T-helper 2 cell treated with Interferon-gamma antibody and Interleukin-4, amounts not matched to agents 5 μg/mL and 100 μg/mL, for 36 hours (primary cell): ENCODE data around the gene NAA80.
A peak's percentile ranks its signal among the peaks of the same experiment; 100 is the strongest.

Experiments used
- DNase-seq: peaks from one replicate; pipeline ENCODE4 v3.0.0; 2021; ENCODE audit warnings: low spot score
- H3K27ac Mint-ChIP-seq: one replicate; pipeline ENCODE4 v1.8.0; 2021; ENCODE audit warnings: mild to moderate bottlenecking, mixed read lengths
- H3K27me3 Mint-ChIP-seq: one replicate; pipeline ENCODE4 v1.8.0; 2021; ENCODE audit warnings: low read depth, mixed read lengths
- H3K36me3 Mint-ChIP-seq: one replicate; pipeline ENCODE4 v1.8.0; 2021; ENCODE audit warnings: low read depth, mixed read lengths
- H3K4me1 Mint-ChIP-seq: one replicate; pipeline ENCODE4 v1.8.0; 2021; ENCODE audit warnings: low read depth, mixed read lengths
- H3K4me3 Mint-ChIP-seq: one replicate; pipeline ENCODE4 v1.8.0; 2022; ENCODE audit warnings: mild to moderate bottlenecking, moderate library complexity, mixed read lengths
- H3K9me3 Mint-ChIP-seq: one replicate; pipeline ENCODE4 v1.8.0; 2021; ENCODE audit warnings: mixed read lengths

The NAA80 gene

GRCh38 chr3:50298836-50299637 is at the start of gene NAA80, which contains the start of gene HYAL3:
Gene NAA80 (minus strand): TSS chr3:50299405. CDS start chr3:50297463, 1,942 bp downstream.
Gene HYAL3 (minus strand): TSS chr3:50299405. CDS start chr3:50295602, 3,803 bp downstream.
- Mint-ChIP-seq H3K27me3 (no peaks in the 10 kb centered on the region), H3K4me3 (peak within 1 kb of the TSS; percentile 98), H3K9me3 (no peaks in the 10 kb centered on the region), H3K27ac (peak within 1 kb of the TSS; percentile 99), H3K36me3 (peaks cover 2% of the 10 kb centered on the region), H3K4me1 (peaks cover 22% of the 10 kb centered on the region)
- DNase-seq = peak; percentile 98

GRCh38 chr3:50347187-50347813 is 48.1 kb upstream of the NAA80 start:
- Mint-ChIP-seq H3K27ac (peak overlapping the region; percentile 78), H3K27me3 (no peaks in the 10 kb centered on the region), H3K4me1 (peaks cover 50% of the 10 kb centered on the region), H3K4me3 (peak overlapping the region; percentile 24), H3K9me3 (no peaks in the 10 kb centered on the region), H3K36me3 (peaks cover 34% of the 10 kb centered on the region)
- peak; percentile 56 for DNase-seq

GRCh38 chr3:50345586-50346234 is 46.5 kb upstream of the NAA80 start, which contains the start of gene ZMYND10:
Gene ZMYND10 (minus strand): TSS chr3:50345732. CDS start chr3:50345579, 153 bp downstream.
- Mint-ChIP-seq H3K4me3 (peak within 1 kb of the TSS; percentile 90), H3K27ac (peak within 1 kb of the TSS; percentile 87), H3K4me1 (peaks cover 56% of the 10 kb centered on the region), H3K9me3 (no peaks in the 10 kb centered on the region), H3K27me3 (no peaks in the 10 kb centered on the region), H3K36me3 (peaks cover 26% of the 10 kb centered on the region)
- peak; percentile 83 for DNase-seq

- H3K4me3 Mint-ChIP-seq = peak overlapping the region; percentile 10
- H3K27ac Mint-ChIP-seq = no peak overlapping the region
- H3K36me3 Mint-ChIP-seq = peaks cover 23% of the 10 kb centered on the region
- no peaks in the 10 kb centered on the region for H3K9me3 Mint-ChIP-seq
- peaks cover 50% of the 10 kb centered on the region for H3K4me1 Mint-ChIP-seq
- DNase-seq = no peak
- H3K27me3 Mint-ChIP-seq = no peaks in the 10 kb centered on the region
These were observed 45.8 kb upstream of the NAA80 start for GRCh38 chr3:50345008-50345407.

GRCh38 chr3:50342813-50343633 is 43.8 kb upstream of the NAA80 start:
- no peak for DNase-seq

GRCh38 chr3:50341996-50342650 is 42.9 kb upstream of the NAA80 start:
- Mint-ChIP-seq H3K27ac (peak overlapping the region; percentile 94), H3K27me3 (no peaks in the 10 kb centered on the region), H3K4me3 (peak overlapping the region; percentile 86), H3K4me1 (peaks cover 40% of the 10 kb centered on the region), H3K9me3 (no peaks in the 10 kb centered on the region), H3K36me3 (peaks cover 29% of the 10 kb centered on the region)
- DNase-seq = no peak

More at GRCh38 chr3:50342813-50343633, 43.8 kb upstream of the NAA80 start:
- Mint-ChIP-seq H3K4me3 (no peak overlapping the region), H3K9me3 (no peaks in the 10 kb centered on the region), H3K27me3 (no peaks in the 10 kb centered on the region), H3K27ac (peak overlapping the region; percentile 68), H3K36me3 (peaks cover 29% of the 10 kb centered on the region), H3K4me1 (peaks cover 45% of the 10 kb centered on the region)

- DNase-seq = no peak
- Mint-ChIP-seq H3K27me3 (no peaks in the 10 kb centered on the region), H3K36me3 (peaks cover 32% of the 10 kb centered on the region), H3K27ac (peak overlapping the region; percentile 94), H3K4me1 (peaks cover 41% of the 10 kb centered on the region), H3K4me3 (peak overlapping the region; percentile 86), H3K9me3 (no peaks in the 10 kb centered on the region)
These were observed 42.3 kb upstream of the NAA80 start for GRCh38 chr3:50341537-50341936.

- peaks cover 42% of the 10 kb centered on the region for H3K4me1 Mint-ChIP-seq
- H3K9me3 Mint-ChIP-seq = no peaks in the 10 kb centered on the region
- H3K36me3 Mint-ChIP-seq = peaks cover 41% of the 10 kb centered on the region
- peak within 1 kb of the TSS; percentile 97 for H3K27ac Mint-ChIP-seq
- DNase-seq = peak; percentile 82
- peak within 1 kb of the TSS; percentile 96 for H3K4me3 Mint-ChIP-seq
- no peaks in the 10 kb centered on the region for H3K27me3 Mint-ChIP-seq
These were observed 41.5 kb upstream of the NAA80 start, which contains the start of gene RASSF1 for GRCh38 chr3:50340448-50341329. Gene RASSF1 (minus strand): TSS chr3:50340836. CDS start chr3:50340805, 31 bp downstream.

GRCh38 chr3:50340147-50340447 is 40.9 kb upstream of the NAA80 start:
- H3K27ac Mint-ChIP-seq = peak overlapping the region; percentile 97
- H3K27me3 Mint-ChIP-seq = no peaks in the 10 kb centered on the region
- peaks cover 46% of the 10 kb centered on the region for H3K36me3 Mint-ChIP-seq
- H3K4me1 Mint-ChIP-seq = peaks cover 47% of the 10 kb centered on the region
- peak overlapping the region; percentile 96 for H3K4me3 Mint-ChIP-seq
- no peaks in the 10 kb centered on the region for H3K9me3 Mint-ChIP-seq
- DNase-seq = no peak

- no peaks in the 10 kb centered on the region for H3K9me3 Mint-ChIP-seq
- no peaks in the 10 kb centered on the region for H3K27me3 Mint-ChIP-seq
- peak overlapping the region; percentile 97 for H3K27ac Mint-ChIP-seq
- H3K4me3 Mint-ChIP-seq = peak overlapping the region; percentile 96
- H3K4me1 Mint-ChIP-seq = peaks cover 46% of the 10 kb centered on the region
- no peak for DNase-seq
- peaks cover 50% of the 10 kb centered on the region for H3K36me3 Mint-ChIP-seq
These were observed 40.4 kb upstream of the NAA80 start for GRCh38 chr3:50339485-50340146.

GRCh38 chr3:50338965-50339364 is 39.8 kb upstream of the NAA80 start:
- Mint-ChIP-seq H3K9me3 (no peaks in the 10 kb centered on the region), H3K27me3 (no peaks in the 10 kb centered on the region), H3K27ac (peak overlapping the region; percentile 97), H3K4me1 (peaks cover 51% of the 10 kb centered on the region), H3K36me3 (peaks cover 57% of the 10 kb centered on the region), H3K4me3 (peak overlapping the region; percentile 96)
- no peak for DNase-seq
